Left forelimb (tissue), 1 donor: ENCODE results near the gene TMIE.

Source experiments
- DNase-seq: peaks from one replicate; pipeline ENCODE4 v3.0.0-alpha.2; 2018; ENCODE audit warnings: low spot score

Gene TMIE

GRCh38 chr3:46701181-46701939 lies at the start of gene TMIE:
Gene TMIE, plus strand, starts transcription at chr3:46701392. Its CDS starts 96 bp downstream, at chr3:46701488.
- no peak for DNase-seq

GRCh38 chr3:46655271-46655670 lies 45.9 kb upstream of the TMIE start:
- DNase-seq = no peak

- no peak for DNase-seq
Observed at GRCh38 chr3:46656778-46657556, 44.2 kb upstream of the TMIE start.

GRCh38 chr3:46659285-46659684 lies 41.9 kb upstream of the TMIE start:
- no peak for DNase-seq

DNA sequence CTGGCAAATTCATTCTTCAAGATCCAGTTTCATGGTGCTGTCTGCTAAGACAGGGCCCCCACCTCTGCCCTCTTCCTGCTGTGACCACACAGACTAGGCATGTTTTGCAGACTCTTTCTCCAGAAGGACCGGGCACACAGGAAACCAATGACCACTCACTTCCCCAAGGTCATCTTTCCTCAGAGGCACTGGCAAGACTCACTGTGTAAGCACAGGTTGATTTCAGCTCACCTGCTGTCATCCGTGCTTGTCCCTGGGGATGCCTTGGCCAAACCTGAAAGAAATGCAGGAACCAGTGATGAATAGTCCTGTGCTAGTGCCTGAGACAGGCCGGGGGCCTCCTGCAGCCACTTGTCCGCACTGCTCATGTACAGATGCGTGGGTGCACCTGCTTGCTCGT lies 41.2 kb upstream of the TMIE start:
- DNase-seq = no peak

DNA sequence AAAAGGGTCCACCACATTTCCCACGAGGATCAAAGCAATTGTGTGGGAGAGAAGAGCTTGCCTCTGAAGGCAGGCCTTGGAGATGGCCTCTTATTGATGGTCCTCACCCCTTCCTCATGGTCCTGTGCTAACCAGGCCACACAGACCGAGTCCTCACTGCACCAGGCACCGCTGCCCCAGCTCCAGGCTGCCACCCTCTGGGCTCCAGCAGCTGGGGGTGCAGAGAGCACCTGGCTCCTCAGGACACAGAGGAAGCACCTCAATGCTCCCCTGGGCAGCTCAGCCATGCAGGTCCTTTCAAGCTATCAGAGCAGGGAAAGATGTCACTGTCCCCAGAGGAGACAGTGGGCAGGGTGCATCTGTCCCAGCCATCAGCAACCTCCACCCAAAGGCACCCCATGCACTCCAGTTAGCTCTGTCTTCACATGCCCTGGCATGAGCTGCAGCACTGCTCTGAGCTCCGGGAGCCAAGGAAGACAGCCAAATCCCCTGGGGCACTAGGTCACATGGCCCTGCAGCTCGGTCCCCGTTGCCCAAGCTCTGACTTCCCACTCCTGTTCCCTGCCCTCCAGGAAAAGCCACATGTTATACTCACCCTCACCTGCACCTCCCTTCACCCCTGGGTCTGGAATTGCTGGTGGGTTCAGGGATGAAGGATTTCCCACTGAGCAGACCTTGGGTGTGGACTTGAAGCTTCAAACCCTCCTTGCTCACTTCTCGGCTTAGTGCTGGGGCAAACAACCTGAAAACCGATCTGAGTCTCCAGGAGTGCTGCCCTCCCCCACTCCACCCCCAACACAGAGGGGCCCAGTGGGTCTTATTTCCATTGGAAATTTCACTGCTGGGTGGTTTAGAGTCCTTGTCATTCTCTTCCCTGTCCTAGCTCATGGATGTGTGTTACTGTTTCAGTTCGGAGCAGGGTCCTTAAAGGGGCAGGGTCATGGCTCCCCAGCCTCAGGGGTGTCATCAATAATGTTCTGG lies 40.4 kb upstream of the TMIE start:
- DNase-seq = no peak

DNA sequence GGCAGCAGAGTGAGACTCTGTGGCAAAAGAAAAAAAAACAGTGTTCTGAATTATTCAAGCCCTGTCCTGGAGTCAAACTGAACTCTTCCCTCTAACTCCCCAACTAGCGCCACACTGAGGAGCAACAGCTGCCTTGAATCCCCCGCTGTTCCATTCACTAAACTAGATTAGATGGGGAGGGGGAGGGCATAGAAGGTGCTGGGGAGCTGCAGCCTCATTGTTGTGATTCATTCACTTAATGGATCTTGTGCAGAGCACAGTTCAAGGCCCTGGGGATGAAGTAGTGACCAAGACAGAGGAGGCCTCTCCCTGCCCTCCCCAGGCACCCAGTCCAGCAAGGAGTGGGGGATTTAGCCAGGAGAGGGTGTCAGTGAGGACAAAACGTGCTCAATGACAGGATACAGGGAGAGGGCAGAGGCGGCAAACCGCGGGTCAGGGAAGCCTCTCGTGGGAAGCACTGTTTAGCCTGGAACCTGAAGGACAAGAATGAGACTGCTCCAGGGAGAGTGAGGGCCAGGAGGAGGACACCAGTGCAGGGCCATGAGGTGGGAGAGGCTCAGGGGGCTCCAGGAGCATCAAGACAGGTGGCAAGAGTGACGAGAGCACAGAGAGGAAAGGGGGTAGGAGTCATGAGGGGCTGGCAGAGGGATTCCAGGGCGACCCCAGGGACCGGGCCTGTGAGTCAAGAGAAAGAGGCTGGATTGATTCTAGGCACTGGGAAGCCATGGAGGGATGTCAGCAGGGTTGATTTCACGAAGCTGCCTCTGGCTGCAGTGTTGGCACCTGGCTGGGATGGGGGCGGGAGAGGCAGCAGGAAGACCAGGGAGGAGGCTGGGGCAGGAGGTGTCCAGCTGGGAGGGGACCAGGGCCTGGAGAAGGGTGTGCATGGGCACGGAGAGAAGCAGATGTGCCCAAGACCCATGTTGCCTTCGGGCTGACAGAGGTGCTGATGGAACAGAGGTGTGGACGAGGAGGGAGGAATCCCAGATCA lies 39.1 kb upstream of the TMIE start:
- no peak for DNase-seq

DNA sequence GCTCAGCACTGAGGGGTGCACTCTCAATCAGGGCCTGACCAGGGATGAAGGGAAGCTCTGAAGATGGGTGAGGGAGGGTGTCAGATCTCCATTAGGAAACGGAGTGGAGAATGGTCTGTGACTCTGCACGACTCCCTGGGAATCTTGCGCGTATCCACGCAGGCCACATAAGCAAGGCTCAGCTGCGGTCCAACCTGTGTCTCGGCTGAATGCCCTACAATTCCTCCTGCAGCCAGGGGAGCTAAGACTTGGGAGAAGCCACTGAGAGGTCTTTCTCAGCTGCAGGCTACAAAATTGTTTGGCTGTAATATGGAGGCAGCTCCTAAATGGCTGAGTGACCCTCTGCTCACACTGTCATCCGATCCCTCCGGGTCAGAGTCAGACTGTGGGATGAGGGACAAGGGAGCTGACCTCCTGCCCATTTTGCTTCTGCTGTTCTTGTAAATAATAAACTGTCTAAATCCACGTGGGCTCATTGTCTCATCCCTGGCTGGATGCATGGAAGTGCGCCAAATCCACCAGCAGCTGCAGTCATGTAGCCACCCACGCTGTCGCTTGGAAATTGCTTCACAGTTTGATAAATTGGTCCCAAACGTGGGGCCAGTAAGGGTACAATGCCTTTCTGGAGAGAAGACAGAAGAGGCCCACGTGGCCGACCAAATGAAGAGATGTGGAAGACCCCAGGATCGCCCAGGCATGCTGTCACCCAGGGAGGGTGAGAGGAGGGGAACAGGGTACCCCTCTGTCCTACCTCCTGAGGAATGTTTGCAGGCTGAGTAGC lies 38.2 kb upstream of the TMIE start:
- DNase-seq = no peak

GRCh38 chr3:46663591-46664135 lies 37.5 kb upstream of the TMIE start:
- no peak for DNase-seq

GRCh38 chr3:46664188-46664970 lies 36.8 kb upstream of the TMIE start:
- DNase-seq = no peak

DNA sequence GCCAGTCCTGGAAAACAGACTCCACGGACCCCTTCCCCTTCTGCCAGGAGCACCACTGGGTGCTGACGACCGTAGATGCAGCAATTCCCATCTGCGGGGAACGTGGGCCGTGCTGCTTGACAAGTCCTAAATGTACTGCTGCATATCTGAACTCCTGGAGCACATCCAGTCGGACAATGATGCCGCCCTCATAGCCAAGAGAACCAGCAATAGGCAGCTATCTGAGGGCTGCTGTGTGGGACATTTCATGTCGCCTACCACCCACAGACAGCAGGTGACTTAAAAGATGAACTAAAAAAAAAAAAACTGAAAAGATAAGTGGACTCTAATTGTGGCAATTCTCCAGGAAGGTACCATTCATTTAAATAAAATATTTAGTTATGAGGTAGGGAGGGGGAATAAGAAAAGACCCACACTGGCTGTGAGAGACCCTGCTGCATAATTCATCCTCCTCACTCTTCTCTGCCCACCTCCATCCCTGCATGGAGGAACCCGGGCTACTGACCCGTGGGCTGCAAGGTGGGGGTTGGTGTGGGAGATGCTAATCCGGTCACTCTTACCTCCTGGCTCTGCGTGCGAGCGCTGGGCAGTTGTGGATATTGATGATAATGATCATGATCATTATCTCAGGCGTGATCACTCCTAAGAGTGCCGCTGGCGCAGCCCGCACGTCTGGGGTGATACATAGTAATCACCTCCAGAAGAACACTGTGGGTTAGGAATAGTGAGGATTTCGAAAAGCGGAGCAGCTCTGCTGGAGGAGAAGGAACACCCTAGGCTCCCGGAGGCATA lies 36.0 kb upstream of the TMIE start:
- peak; percentile 46 for DNase-seq

- DNase-seq = peak; percentile 42
Observed at GRCh38 chr3:46665763-46666452, 35.3 kb upstream of the TMIE start.

- DNase-seq = peak; percentile 56
Observed at GRCh38 chr3:46666453-46666845, 34.7 kb upstream of the TMIE start.

DNA sequence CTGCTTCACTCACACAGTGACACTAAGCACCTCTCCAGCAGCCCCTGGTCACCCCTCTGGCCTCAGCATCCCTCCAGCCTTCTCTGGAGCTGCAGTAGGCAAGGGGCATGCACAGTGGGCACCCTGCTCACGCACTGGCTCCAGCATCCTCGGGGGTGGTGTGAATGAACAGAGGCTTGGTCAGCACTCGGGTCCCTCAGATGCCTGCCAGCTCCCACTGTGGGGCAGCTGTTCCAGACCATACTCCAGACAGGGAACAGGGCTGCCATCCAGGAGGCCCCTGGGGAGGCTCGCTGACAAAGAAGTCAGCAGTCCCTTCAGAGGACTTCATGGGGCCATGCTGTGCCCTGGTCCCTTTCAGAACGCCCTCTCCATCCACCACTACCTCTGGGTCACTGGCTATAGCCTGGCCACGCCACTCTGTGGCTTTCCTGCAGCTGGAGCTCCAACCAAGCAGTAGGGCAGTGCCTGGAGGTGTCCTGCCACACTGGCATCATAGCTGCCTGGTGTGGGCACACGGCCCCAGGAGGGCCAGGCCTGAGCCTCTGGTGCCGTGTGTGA lies 34.1 kb upstream of the TMIE start:
- no peak for DNase-seq

- DNase-seq = peak; percentile 62
Observed at GRCh38 chr3:46667657-46668056, 33.5 kb upstream of the TMIE start.

DNA sequence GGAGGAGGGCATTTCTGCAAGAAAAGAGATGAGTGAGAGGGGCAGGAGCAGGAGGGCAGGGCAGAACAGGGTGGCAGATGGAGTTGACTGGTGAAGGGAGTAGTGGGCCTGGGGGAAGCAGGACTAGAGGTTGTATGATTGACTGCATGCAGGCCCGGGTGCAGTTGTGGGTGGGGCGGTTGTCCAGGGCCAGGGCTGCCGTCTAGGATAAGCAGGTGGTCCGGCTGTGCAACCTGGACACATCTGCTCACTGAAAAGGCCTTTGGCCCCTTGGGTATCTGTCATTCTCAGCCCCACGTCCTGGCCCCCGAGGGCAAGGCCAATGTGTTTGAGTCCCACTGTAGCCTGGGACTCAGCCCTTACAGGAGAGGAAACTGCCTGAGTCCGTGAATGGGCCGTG lies 33.1 kb upstream of the TMIE start:
- DNase-seq = peak; percentile 62

DNA sequence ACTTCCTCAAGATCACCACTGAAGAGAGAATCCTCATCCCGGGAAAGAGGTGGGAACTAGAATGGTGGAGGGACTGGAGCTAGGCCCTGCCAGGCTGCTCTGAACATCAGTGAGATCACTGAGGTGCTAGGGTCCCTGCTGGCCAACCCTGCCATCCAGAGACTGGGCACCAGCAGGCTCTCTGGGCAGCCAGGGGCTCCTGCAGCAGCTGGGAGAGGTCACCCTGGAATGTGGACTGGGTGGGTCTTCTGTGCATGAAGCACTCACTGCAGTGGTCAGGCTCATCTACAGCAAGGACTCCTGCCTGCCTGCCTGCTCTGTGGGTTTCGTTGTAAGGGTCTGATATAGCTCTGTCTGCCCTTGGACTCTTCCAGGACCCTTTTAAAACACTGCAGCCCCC lies 32.6 kb upstream of the TMIE start:
- DNase-seq = peak; percentile 48
